Measurements from ENCODE around the gene RPL12.

DNA sequence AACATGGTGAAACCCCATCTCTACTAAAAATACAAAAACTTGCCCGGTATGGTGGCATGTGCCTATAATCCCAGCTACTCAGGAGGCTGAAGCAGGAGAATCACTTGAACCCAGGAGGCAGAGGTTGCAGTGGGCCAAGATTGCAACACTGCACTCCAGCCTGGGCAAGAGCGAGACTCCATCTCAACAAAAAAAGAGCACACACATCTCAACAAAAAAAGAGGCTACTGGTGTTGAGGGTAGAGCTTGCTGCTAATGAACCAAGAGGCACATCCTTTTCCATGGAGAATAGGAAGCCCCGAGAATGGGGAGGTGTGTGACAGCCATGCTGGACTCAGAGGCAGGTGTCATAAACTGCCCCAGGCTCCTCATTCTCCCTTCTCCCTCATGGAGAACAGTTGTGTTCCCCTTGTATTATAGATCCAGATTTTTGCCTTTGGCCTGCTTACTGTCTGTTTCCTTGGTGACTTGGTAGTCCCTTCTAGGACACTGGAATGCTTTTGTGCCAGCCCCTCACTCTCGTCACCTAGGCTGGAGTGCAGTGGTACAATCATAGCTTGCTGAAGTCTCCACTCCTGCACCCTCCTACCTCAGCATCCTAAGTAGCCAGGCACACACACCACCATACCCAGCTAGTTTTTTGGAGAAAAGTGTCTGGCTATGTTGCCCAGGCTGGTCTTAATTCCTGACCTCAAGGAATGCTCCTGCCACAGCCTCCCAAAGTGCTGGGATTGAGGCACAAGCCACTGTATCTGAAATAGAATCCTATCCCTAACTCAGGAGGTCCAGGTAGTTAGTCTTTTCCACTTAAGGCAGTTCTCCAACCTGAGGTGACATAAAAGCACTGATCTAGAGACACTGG lies 5.1 kb downstream of the RPL12 start:
- TF ChIP-seq EZH2 (IDR thresholded peaks at IDR 0.05), result no peak
- TF ChIP-seq POLR2AphosphoS5 (IDR thresholded peaks at IDR 0.05; ENCODE audit: borderline replicate concordance, low read depth, low read length), result no peak; the same call in none of the 2 replicates
- TF ChIP-seq FOXP2 (optimal IDR thresholded peaks at IDR 0.05; ENCODE audit: control extremely low read depth, extremely low read length, insufficient read depth), result no peak

Measured in SK-N-MC (cell line).